CD4-positive, alpha-beta T cell treated with Interferon gamma for 1 hour (primary cell): ENCODE measurements around the gene AMDHD2.
"Not testable (repeated sequence)": the region's sequence is repeated elsewhere in the genome, so short reads cannot be mapped to it uniquely, and the experiment has no call there.

ENCODE experiments used
- DNase-seq: peaks from one replicate; pipeline ENCODE4 v3.0.0-alpha.2; 2020

Gene AMDHD2

GRCh38 chr16:2520097-2520783 lies at the start of gene AMDHD2:
AMDHD2 (plus strand) TSS chr16:2520371; CDS start chr16:2520459, 88 bp downstream.
- peak; percentile 90 for DNase-seq

- DNase-seq, result no peak
These were observed 49.6 kb upstream of the AMDHD2 start for GRCh38 chr16:2470603-2471015.

GRCh38 chr16:2471016-2471652 lies 49.0 kb upstream of the AMDHD2 start, which contains the start of gene NTN3:
NTN3 (plus strand) TSS chr16:2471297; CDS start chr16:2471702, 405 bp downstream.
- no peak for DNase-seq

- DNase-seq, result no peak
These were observed 48.3 kb upstream of the AMDHD2 start for GRCh38 chr16:2471653-2472487.

- DNase-seq, result no peak
These were observed 47.7 kb upstream of the AMDHD2 start for GRCh38 chr16:2472488-2472864.

- DNase-seq, result no peak
These were observed 47.2 kb upstream of the AMDHD2 start for GRCh38 chr16:2472885-2473445.

GRCh38 chr16:2473446-2473926 lies 46.7 kb upstream of the AMDHD2 start:
- DNase-seq, result no peak

- peak; percentile 60 for DNase-seq
These were observed 45.9 kb upstream of the AMDHD2 start for GRCh38 chr16:2473999-2474876.

- DNase-seq, result peak; percentile 86
These were observed 45.2 kb upstream of the AMDHD2 start, which contains the start of gene TBC1D24 for GRCh38 chr16:2474877-2475412. TBC1D24 (plus strand) TSS chr16:2475127; CDS start chr16:2496149, 21,022 bp downstream.

- peak; percentile 14 for DNase-seq
These were observed 44.5 kb upstream of the AMDHD2 start for GRCh38 chr16:2475413-2476344.

- no peak for DNase-seq
These were observed 43.8 kb upstream of the AMDHD2 start for GRCh38 chr16:2476345-2476720.

- DNase-seq, result no peak
These were observed 43.4 kb upstream of the AMDHD2 start for GRCh38 chr16:2476741-2477140.

- no peak for DNase-seq
These were observed 42.8 kb upstream of the AMDHD2 start for GRCh38 chr16:2477327-2477726.

- DNase-seq, result no peak
These were observed 41.9 kb upstream of the AMDHD2 start for GRCh38 chr16:2478279-2478678.

GRCh38 chr16:2479996-2480395 lies 40.2 kb upstream of the AMDHD2 start:
- DNase-seq, result not testable (repeated sequence)

- DNase-seq, result no peak
These were observed 39.2 kb upstream of the AMDHD2 start for GRCh38 chr16:2480948-2481347.

GRCh38 chr16:2481676-2482075 lies 38.5 kb upstream of the AMDHD2 start:
- no peak for DNase-seq

GRCh38 chr16:2482249-2482648 lies 37.9 kb upstream of the AMDHD2 start:
- no peak for DNase-seq

GRCh38 chr16:2482708-2483534 lies 37.2 kb upstream of the AMDHD2 start:
- DNase-seq, result no peak
